GM18861 (cell line): ENCODE data around the gene LIN28A.

Experiments used
- ATAC-seq: cut with Tn5 transposase; IDR thresholded peaks from one replicate; pipeline ENCODE4 v1.9.1; 2021; ENCODE audit not compliant: unreplicated experiment

LIN28A gene

DNA sequence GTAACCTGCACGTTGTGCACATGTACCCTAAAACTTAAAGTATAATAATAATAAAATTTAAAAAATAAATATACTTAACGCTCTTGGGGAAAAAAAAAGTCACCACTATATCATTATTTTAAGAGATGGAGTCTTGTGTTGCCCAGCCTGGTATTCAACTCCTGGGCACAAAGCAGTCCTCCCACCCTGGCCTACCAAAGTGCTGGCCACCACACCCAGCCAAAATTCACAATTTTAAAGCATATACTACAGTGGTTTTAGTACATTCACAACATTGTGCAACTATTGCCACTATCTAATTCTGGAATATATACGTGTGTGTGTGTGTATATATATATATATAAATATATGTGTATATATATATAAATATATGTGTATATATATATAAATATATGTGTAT lies 67.5 kb downstream of the LIN28A start:
- ATAC-seq, result no peak

DNA sequence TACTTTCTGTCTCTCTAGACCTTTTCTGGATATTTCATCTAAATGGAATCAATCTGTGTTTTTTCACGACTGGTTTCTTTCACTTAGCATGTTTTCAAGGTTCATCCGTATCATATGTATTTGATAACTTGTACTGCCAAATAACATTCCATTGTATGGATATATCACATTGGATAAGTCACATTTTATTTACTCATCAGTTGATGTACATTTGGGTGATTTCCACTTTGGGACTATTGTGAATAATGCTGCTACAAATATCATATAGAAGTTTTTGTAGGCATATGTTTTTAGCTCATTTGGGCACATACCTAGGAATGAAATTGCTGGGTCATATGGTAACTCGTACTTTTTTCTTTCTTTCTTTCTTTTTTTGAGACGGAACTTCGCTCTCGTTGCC lies 68.4 kb downstream of the LIN28A start:
- no peak for ATAC-seq
